ENCODE data around the gene RAPGEF4.

DNA sequence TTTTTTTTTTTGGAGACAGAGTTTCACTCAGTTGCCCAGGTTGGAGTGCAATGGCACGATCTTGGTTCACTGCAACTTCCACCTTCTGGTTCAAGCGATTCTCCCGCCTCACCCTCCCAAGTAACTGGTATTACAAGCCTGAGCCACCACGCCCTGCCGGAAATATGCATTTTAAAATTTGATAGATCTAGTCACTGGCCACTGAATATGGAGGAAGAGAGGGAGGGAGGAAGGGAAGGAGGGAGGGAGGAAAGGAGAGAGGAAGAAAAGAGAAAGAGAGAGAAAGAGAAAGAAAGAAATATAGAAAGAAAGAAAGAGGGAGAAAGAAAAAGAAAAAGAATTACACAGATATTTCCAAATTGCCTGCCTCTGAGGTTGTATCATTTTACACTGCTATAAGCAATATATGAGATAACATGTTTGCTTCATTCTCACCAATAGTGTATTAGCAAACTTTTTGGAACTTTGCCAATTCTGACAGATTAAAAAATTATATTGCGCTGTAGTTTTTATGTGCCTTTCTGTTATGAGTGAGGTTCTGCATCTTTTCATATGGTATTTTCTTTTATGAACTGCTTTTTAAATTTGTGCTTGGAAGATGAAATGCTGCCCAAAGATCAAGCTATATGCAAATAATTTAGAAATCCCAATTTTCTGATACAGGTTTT is 178.8 kb downstream of the RAPGEF4 start:
- TF ChIP-seq, protein P1, sequence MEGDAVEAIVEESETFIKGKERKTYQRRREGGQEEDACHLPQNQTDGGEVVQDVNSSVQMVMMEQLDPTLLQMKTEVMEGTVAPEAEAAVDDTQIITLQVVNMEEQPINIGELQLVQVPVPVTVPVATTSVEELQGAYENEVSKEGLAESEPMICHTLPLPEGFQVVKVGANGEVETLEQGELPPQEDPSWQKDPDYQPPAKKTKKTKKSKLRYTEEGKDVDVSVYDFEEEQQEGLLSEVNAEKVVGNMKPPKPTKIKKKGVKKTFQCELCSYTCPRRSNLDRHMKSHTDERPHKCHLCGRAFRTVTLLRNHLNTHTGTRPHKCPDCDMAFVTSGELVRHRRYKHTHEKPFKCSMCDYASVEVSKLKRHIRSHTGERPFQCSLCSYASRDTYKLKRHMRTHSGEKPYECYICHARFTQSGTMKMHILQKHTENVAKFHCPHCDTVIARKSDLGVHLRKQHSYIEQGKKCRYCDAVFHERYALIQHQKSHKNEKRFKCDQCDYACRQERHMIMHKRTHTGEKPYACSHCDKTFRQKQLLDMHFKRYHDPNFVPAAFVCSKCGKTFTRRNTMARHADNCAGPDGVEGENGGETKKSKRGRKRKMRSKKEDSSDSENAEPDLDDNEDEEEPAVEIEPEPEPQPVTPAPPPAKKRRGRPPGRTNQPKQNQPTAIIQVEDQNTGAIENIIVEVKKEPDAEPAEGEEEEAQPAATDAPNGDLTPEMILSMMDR (IDR thresholded peaks at IDR 0.05): no peak
- no peak for TF ChIP-seq EZH2 (IDR thresholded peaks at IDR 0.05; ENCODE audit: borderline replicate concordance, insufficient read depth, low read depth, low read length, poor library complexity, severe bottlenecking)

All from B cell (primary cell).